HG03280 (cell line): ENCODE measurements around the gene IQCK.

Experiments used
- ATAC-seq: cut with Tn5 transposase; IDR thresholded peaks from one replicate; pipeline ENCODE4 v1.9.1; 2021; ENCODE audit warnings: mild to moderate bottlenecking, moderate library complexity; ENCODE audit not compliant: unreplicated experiment

Gene IQCK

DNA sequence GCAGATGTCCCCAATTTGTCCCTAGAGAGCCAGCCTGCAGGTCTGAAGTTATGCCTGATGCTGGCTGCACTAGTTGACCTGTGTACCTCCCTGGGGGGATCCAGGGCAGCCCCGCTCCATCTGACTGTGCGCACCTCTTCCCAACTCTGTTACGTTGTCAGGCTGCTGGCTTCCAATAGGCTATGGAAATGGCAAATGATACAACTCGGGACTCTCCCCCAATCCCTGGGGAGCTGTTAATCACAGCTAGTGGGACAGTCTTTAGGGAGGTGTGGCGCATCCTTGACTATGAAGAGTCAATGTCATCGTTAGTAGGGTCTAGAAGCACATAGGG lies 136.4 kb downstream of the IQCK start:
- no peak for ATAC-seq

- ATAC-seq: no peak
Measured at GRCh38 chr16:19856120-19856519, 138.0 kb downstream of the IQCK start.

GRCh38 chr16:19857593-19858339 lies 139.7 kb downstream of the IQCK start:
- ATAC-seq: no peak

DNA sequence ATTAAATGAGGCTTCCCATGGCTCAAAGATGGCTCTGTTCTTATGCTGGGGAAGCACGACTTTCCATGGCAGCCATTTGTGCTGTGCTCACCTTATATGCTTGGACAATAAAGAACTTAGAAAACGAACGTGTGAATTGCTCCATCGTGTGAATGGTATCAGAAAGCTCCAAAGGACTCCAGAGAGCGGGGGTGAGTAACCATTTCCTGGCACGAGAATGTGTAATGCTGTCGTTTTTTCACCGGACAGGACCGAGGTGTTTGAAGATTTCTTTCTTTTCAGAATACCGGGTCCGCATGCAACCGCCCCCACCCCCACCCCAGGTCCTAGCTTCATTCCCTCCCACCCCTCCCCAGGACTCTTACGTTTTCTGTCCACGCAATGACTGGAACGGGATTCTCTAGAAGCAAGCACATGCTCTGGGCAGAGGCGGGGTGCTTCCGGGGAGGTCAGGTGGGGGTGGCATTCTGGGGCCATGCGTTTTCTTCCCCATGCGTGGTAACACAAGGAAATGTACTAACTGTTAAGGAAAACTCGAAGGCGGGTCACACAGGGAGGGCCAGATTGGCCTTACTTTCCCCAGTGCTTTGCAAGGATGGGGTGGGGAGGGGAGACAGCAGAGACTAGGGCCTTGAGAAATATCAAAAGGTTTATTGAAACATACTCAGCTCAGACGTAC lies 140.4 kb downstream of the IQCK start:
- no peak for ATAC-seq

- no peak for ATAC-seq
Measured at GRCh38 chr16:19859166-19859565, 141.1 kb downstream of the IQCK start.

- no peak for ATAC-seq
Measured at GRCh38 chr16:19859603-19860002, 141.5 kb downstream of the IQCK start.

GRCh38 chr16:19860166-19861041 lies 142.3 kb downstream of the IQCK start:
- ATAC-seq: no peak

- no peak for ATAC-seq
Measured at GRCh38 chr16:19861133-19861532, 143.1 kb downstream of the IQCK start.

- ATAC-seq: no peak
Measured at GRCh38 chr16:19861811-19862327, 143.8 kb downstream of the IQCK start.

DNA sequence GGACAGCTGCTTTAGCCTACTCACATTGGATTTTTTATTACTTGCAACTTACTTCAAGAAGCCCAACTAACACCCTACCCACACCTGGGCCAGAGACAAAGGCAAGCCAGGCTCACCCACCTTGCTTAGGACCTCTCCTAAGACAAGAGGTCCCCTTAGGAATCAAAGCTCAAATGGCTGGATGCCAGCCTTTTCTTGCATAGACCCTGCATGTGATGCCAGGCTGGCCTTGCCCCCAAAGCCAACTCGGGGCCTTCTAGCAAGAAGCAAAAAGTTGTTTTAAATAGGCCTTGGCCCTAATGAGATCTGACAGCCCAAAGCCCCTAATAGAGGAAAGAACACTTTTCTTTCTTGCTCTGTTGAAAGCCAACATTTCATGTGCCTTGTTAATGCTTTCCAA lies 145.9 kb downstream of the IQCK start:
- no peak for ATAC-seq

GRCh38 chr16:19864566-19864965 lies 146.5 kb downstream of the IQCK start:
- ATAC-seq: no peak

- ATAC-seq: no peak
Measured at GRCh38 chr16:19868421-19868820, 150.3 kb downstream of the IQCK start.

DNA sequence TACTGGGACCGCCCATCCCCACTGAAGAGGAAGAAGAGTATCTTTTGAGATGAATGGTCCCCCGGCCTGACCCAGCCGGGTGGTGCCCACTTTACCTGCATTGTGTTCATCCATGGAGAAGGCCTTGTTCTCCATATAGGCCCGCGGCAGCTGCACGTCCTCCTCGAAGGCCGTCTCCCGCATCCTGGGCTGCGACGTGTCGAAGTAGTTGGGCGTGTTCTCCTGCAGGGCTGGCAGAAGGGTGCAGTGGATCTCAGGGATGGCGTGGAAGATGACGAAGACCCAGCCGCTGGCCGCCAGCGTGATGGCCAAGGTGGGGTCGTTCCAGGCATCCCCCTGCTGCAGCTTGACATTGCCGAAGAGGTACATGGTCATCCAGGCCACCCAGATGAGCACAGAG lies 153.7 kb downstream of the IQCK start:
- no peak for ATAC-seq

DNA sequence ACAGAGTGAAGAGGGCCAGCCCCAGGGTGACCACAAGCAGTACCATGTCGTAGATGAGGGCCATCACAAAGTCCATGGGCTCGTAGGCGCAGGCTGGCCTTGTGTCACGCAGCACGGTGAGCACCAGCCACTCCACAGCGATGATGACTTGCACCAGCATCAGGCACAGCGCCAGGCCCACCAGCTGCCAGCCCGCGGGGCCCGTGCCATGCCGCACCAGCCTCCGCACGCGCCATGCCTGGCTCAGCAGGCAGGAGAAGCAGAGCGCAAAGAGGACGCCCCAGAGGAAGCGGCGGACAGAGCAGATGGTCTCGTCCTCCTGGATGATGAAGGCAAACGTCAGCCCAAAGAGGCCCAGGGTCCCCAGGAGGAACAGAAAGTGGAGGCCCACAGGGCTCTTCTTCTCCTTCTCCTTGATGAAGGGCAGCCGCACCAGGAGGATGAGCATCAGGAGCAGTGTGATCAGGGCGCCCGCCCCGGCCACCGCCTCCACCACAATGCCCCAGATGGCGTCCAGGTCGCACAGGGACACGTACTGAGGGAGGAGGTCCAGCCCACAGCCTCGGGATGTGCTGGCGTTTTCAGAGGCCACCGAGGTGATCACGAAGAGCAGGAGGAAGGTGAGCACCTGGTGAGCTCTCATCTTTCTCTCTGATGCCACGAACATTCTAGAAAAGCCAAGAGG lies 154.2 kb downstream of the IQCK start:
- ATAC-seq: no peak

DNA sequence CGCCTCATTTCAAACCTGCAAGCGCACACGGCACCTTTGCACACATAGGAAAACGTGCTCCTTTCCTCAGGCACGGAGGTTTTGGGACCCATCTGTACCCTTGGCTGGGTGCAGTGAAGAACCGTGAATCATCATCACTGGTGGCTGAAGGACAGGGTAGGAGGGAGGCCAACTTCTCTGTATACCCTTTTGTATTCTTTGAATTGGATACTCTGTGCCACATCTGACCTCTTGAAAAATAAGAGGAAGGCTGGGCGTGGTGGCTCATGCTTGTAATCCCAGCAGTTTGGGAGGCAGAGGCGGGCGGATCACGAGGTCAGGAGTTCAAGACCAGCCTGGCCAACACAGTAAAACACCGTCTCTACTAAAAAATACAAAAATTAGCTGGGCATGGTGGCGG lies 154.9 kb downstream of the IQCK start:
- ATAC-seq: no peak

- ATAC-seq: no peak
Measured at GRCh38 chr16:19874026-19874425, 156.0 kb downstream of the IQCK start.

GRCh38 chr16:19874851-19875546 lies 156.9 kb downstream of the IQCK start:
- no peak for ATAC-seq

GRCh38 chr16:19875900-19876299 lies 157.8 kb downstream of the IQCK start:
- ATAC-seq: no peak

DNA sequence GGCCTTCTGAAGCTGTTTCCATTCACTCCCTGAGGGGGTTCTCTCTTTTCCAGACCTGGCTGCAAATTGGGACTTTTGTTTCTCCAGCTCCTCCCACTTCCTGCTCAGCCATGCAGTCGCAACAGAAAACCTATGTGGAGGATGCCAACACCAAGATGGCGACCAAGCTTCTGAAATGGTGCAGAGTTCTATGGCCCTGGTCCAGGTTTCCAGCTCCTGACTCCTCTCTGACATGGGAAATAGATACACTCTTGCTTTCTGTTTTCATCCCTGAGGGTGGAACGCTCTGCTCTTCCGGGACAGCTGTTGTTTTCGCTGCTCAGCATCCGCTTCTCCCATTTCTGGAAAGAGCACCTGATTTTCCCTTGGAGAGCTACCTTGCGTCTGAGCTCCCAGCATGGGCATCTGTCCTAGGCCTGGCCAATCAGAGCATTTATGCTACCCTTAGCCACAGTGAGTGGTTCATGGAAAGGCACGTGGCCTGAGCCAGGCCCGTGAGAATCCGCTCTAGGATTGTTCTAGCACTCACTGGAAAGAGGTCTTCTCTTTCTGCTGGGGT lies 158.5 kb downstream of the IQCK start:
- ATAC-seq: no peak

- ATAC-seq: no peak
Measured at GRCh38 chr16:19878757-19879156, 160.7 kb downstream of the IQCK start.
